OCI-M2 (cell line): ENCODE measurements around the gene COMTD1.
"Not testable (repeated sequence)": the region's sequence is repeated elsewhere in the genome, so short reads cannot be mapped to it uniquely, and the experiment has no call there.

ENCODE experiments used
- DNase-seq: peaks from one replicate; lab custom pipeline; 2025; ENCODE audit not compliant: unreplicated experiment; lab: John Stamatoyannopoulos, UW

The COMTD1 gene

GRCh38 chr10:75223507-75223906 lies 12.2 kb downstream of the COMTD1 start:
- DNase-seq, result no peak

GRCh38 chr10:75221492-75221891 lies 14.3 kb downstream of the COMTD1 start:
- not testable (repeated sequence) for DNase-seq

GRCh38 chr10:75220274-75220673 lies 15.5 kb downstream of the COMTD1 start:
- DNase-seq, result no peak

GRCh38 chr10:75212343-75212742 lies 23.4 kb downstream of the COMTD1 start:
- no peak for DNase-seq

- DNase-seq, result no peak
Measured at GRCh38 chr10:75211007-75211691, 24.6 kb downstream of the COMTD1 start.

- DNase-seq, result peak; percentile 69
Measured at GRCh38 chr10:75210282-75211006, 25.3 kb downstream of the COMTD1 start, which contains the start of gene VDAC2. Gene VDAC2 (plus strand): TSS chr10:75210796. CDS start chr10:75211159, 363 bp downstream.

GRCh38 chr10:75209921-75210281 lies 25.9 kb downstream of the COMTD1 start:
- DNase-seq, result no peak

GRCh38 chr10:75209086-75209920 lies 26.5 kb downstream of the COMTD1 start:
- no peak for DNase-seq

GRCh38 chr10:75208181-75208580 lies 27.6 kb downstream of the COMTD1 start:
- no peak for DNase-seq

GRCh38 chr10:75207857-75208144 lies 28.0 kb downstream of the COMTD1 start:
- no peak for DNase-seq

GRCh38 chr10:75207079-75207856 lies 28.5 kb downstream of the COMTD1 start:
- DNase-seq, result no peak

GRCh38 chr10:75206638-75207037 lies 29.1 kb downstream of the COMTD1 start:
- DNase-seq, result not testable (repeated sequence)

- no peak for DNase-seq
Measured at GRCh38 chr10:75205908-75206307, 29.8 kb downstream of the COMTD1 start.

- no peak for DNase-seq
Measured at GRCh38 chr10:75203724-75204123, 32.0 kb downstream of the COMTD1 start.

- not testable (repeated sequence) for DNase-seq
Measured at GRCh38 chr10:75203046-75203620, 32.6 kb downstream of the COMTD1 start.

- DNase-seq, result no peak
Measured at GRCh38 chr10:75202321-75203045, 33.3 kb downstream of the COMTD1 start.

GRCh38 chr10:75201793-75202307 lies 33.9 kb downstream of the COMTD1 start:
- no peak for DNase-seq

GRCh38 chr10:75199949-75200348 lies 35.8 kb downstream of the COMTD1 start:
- not testable (repeated sequence) for DNase-seq

- DNase-seq, result no peak
Measured at GRCh38 chr10:75197906-75198305, 37.9 kb downstream of the COMTD1 start.

GRCh38 chr10:75197066-75197465 lies 38.7 kb downstream of the COMTD1 start:
- DNase-seq, result no peak
